HG03175 (cell line): ENCODE results near the gene TAGLN2.

Source experiments
- ATAC-seq: cut with Tn5 transposase; IDR thresholded peaks from one replicate; pipeline ENCODE4 v1.9.1; 2021; ENCODE audit warnings: mild to moderate bottlenecking, moderate library complexity; ENCODE audit not compliant: unreplicated experiment

TAGLN2 gene

DNA sequence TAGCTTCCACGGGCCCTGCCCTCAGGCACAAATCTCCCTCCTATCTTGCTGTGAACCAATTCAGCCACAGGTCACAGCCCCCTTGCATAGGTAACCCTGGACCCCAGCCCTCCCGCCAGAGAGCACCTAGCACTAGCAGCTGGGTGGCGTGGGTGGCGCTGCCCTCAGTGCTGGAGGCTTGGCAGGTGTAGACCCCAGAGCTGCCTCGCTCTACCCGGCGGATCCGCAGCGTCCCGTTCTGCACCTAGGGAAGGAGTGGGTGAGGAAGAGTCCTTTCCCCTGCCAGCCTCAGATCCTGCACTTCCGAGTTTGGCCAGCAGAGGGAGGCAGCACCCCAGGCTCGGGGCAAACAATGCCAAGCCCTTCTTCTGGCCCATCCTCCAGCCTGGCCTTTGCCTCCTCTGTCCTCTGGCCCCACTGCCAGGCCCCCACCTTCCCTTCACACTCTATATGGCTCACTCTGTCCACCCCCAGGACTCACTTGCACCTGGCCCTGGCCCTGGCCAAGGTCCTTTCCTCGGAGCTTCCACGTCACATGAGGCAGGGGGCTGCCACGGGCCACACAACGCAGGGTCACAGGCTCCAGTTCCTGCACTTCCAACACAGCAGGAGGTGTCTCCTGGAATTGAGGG is 11.1 kb upstream of the TAGLN2 start:
- ATAC-seq: peak; percentile 61

DNA sequence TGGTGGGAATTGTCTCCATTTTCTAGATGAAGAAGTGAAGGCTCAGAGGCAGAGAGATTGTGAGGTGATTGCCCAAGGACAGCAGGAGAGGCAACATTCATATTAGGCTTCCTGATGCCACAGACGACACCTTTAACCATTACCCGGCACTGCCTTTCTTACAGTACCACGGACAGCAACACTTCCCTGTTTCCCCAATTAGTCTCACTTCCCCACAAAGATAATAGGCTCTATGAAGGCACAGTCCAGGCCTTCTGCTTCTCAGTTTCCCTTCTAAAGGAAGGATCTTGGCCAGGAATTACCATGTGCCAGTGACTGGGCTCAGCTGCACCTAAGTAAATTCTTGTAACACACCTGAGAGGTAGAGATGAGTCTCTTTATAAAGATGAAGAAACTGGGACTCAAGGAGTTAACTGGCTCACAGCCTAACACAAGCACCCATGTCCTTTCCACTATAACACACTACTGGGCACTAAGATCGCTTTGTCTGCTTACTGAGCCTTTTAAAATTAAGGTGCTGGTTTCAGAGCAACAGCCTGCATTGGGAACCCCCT is 10.5 kb upstream of the TAGLN2 start:
- ATAC-seq: no peak

DNA sequence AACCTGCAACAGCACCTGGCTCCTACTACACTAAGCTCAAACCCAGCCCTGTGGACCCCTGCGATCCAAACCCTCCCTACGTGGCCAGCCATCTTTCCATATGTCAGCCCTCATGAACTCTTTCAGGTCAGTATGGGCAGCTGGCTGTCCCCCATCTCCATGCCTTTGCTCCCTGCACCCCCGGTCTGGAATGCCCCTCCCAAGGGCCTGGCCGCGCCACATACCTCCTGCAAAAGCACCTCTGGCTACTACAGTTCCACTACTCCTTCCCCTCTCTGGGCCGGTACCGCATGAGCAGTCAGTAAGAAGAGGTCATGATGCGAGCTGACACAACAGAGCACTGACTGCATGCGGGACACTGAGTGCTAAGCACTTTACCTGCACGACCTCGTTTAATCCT is 10.0 kb upstream of the TAGLN2 start:
- ATAC-seq: no peak

DNA sequence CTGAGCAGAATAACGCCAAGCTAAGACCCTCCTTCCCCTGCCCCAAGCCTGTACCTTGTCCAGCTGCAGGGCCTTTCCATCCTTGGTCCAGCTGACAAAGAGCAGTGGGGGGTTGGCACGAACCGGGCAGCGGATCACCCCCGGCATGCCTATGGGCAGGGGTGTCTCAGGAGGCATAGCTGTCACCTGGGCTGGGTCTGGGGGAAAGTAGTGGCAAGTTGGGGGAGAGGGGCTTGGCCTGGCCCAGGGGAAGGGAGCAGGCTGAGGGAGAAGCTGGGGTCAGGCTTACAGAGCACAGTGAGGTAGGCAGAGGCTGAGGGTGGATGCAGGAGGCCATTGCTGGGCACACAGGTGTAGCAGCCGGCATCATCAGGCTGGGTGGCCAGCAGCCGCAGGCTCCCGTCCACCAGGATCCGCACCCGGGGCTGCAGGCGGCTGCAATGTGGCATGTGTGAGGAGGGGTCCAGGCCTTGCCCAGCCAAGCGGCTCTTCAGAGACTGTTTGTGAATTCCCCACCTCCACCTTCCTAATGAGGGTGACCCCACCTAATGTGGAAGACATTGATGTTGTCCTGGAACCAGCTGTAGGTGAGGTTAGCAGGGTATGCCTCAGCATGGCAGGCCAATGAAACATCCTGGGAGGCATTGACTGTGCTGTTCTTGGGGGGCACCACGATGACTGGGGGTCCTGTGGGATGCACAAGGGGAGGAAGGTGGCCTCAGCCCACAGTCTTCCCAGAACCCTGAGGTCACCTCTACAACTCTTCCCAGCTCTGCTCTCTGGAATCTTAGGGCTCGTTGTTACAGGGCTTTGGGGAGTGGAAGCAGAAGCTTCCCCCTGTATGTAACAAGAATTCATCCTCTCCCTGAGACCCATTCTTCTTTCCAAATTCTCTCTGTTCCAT is 9.1 kb upstream of the TAGLN2 start:
- no peak for ATAC-seq

DNA sequence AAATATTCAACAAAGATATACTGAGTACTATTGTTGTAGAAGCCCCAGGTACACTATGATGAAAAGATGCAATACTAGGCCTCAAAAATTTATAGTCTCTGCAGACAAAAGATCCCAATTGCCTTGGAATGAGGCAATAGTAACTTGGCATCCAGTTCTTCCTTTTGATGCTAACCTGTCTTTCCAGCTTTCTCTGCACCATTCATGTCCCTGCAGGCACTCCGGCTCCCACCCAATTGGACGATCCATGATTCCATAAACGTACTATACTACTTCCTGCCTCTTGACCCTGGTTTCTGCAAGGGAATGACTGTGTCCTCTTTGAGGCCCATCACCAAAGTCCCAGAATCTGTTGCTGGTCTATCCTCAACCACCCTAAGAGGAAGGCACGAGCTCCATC is 8.0 kb upstream of the TAGLN2 start:
- no peak for ATAC-seq

DNA sequence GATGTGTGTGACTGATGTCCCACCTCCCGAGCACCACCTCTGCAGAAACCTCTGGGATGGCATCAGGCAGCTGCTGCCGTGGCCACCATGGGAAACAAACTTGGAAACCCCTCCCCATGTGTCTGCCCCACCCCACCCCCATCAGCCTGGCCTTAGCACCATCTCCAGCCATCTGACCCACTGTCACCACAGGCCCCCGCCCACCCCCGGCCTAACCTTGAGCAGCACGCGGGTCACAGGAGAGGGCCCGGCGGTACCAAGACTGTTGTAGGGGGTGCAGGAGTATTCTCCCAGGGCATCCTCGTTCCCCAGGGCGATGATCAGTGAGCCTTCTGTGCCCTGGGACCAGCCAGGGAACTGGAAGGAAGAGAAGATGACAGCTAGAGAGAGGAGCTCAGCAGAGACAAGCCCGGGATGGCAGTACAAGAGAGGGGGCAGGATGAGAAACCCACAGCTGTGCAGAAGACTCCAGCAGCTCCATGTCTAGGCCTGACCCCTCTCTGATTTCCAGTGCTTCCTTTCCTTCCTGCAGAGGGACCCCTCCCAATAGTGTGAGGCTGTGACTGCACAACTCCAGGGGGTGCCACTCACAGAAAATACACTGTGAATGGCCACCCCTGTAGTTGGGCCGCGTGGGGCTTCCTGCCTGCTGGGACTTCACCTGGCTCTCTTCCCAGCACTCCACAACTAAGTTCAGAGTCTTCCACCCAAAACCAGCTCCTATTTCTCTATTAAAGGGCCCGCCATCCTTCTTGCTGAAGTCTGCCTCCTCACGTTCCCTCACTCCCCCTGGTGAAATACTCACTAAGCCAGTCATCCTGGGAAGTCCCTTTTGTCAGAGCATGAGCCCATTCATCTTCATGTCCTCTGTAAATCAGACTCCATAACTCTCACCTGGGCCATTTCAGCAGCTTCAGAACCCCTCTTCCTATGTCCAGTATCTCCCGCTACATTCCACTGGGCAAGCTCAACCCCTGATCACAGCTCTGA is 7.3 kb upstream of the TAGLN2 start:
- no peak for ATAC-seq

DNA sequence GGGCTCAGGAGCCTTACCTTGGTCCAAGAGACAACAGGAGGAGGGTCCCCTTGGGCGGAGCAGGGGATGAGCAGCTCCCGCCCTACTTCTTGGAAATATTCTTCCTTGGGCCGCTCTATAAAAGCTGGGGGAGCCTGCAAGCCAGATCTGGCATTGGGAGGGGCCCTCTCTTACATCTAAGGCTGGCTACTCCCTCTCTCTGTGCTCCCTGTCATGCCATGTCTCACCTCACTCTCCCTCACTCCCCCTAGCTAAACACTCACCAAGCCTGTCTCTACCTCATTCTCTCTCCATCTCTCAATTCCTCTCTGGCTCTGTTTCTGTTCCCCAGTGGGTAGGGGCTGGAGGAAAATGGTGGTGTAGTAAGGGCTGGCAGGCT is 6.5 kb upstream of the TAGLN2 start:
- no peak for ATAC-seq

DNA sequence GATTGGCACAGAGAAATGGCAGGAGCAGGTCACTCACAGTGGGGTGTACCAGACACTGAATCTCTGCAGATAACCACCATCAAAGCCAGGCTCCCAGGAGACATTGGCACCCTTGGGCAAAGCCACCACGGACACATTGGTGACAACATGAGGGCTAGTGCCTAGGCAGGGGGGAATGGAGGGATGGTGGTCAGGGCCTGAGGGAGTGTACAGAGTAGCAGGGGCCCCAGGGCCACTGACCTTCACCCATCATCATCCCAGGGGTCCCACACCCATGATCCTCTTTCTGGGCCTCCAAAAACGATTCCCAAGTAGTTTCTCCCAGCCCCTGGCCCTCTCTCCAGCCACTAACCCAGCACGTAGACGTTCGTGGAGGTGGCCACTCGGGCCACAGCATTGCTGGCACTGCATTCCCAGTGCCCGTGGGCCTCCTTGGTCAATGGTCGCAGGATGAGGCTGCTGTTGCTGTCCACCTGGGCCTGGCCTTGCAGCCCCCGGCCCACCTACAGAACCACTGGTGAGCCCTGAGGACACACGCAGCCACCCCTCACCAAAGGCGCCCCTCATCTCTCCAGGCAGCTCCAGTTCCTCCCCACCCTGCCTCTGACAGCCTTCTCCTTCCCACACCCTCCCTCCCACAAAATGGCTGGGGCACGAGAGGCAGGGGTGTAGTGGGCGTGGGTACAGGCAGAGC is 5.9 kb upstream of the TAGLN2 start:
- no peak for ATAC-seq

DNA sequence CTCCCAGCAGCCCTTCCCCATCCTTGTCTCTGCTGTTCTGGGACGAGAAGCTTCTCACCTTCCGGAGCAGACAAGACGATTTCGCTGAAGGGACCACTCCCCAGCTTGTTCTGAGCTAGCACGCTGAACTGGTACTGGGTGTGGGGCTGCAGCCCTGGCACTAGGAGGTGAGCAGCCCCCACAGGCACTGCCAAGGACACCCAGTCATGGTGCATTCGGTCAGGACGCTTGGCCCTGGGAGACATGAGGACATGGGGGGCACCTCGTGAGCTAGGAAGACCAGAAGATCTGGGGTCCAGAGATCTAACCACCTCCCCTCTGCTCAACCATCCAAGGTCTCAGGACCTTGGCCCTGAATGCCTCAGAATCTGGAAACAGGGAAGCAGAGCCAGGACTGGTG is 5.3 kb upstream of the TAGLN2 start:
- no peak for ATAC-seq

DNA sequence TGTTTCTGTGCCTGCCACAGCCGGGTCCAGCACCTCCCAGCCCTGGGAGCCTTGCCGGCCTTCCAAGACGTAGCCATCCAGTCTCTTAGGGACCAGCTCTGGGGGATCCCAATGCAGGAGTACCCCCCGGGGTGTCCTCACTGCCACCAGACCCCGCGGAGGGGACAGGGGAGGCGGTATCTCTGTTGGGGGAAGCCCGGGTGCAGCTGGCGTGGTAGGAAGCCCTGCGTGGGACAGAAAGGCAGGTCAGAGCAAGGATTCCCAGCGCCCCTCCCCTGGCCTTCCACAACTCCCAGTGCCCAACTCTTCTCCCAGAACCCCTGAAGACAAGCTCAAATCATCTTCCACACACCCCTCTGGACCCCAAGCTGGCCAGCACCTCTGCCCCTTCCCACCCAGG is 4.9 kb upstream of the TAGLN2 start:
- no peak for ATAC-seq

DNA sequence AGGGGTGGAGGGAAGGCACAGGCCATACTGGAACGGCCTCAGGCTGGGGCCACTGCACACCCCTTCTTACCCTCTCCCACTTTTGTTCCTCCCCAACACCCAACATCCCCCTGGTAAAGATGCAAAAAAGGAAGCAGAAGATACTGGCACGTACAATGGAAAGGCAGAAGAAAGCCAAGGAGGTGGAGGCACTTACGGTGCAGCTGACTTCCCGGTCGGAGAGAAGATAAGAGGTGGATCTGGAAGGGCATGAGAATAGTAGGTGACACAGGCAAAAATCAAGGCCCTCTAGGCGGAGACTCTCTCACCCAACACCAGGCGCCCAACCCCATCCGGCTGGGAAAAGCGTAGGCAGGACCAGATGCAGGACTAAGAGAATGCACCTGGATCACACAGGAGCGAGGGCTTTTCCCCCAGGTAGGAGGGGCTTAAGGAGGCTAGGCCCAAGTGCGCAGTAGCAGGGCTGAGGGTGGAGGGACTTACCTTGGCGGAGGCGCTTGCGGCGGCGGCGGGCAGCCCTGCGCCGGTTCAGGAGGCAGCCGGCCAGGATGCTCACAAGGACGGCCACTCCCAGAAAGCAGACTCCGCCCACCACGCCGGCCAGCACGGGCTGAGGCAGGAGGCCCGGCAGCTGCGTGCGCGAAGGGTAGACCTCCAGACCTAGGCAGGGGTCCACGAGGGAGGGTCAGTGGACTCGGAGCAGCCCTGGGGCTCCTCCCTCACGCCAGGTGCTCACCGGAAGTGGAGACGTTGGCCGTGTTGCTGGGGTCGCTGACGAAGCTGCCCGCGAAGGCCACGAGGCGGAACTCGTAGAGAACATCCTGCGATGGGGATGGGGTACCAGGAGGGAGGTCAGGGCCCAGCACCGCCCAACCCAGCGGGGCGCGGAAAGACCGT is 4.1 kb upstream of the TAGLN2 start:
- no peak for ATAC-seq

DNA sequence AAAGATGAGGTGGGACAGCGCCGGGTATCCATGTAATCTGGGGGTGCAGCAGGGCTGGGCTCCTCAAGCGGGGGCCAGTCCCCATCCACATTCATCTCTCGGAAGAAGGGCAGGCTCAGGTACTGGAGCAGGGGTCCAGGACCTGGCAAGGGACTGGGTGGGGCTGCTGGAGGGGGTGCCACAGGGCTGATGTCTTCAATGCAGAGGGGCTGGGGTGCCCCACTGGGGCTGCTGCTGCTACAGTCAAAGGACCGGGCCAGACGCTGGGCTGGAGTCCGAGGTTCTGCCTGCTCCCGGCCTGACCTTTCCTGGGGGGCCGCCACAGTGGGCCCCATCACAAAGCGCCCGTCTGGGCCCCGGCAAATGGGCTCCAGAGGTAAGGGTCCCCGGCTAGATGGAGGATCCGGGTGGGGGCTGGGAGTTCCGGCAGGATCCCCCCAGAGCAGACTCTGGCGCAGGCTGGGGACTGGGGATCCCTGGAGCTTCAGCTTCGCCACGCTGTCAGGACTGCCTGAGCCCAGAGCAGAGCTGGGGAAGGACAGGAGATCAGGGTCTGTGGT is 3.3 kb upstream of the TAGLN2 start:
- ATAC-seq: no peak

DNA sequence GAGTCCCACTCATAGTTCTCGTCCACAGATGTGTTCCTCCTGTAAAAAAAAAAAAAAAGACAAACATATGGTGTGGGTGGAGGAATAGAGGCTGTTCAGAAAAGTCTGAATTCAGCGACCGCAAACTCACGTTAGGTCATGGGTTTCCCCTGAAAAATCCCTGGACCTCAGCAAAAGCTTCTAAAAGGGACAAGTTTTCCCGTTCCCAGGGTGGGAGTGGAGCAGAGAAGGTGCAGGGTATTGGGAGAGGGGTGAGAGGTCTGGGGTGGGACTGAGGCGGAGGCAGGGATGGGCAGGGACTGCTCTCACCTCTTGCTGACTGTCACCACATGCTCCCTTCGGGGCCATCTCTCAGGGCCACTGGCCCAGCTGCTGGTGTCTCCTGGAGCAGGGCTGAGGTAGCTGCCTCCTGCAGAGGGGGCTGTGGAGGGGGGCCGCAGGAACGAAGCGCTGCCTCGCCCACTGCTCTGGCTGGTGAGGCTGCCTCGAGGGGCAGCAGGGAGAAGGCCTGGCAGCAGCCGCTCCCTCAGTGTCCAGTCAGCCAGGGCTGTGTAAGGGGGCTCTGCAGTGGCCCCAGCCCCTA is 2.6 kb upstream of the TAGLN2 start:
- ATAC-seq: no peak

DNA sequence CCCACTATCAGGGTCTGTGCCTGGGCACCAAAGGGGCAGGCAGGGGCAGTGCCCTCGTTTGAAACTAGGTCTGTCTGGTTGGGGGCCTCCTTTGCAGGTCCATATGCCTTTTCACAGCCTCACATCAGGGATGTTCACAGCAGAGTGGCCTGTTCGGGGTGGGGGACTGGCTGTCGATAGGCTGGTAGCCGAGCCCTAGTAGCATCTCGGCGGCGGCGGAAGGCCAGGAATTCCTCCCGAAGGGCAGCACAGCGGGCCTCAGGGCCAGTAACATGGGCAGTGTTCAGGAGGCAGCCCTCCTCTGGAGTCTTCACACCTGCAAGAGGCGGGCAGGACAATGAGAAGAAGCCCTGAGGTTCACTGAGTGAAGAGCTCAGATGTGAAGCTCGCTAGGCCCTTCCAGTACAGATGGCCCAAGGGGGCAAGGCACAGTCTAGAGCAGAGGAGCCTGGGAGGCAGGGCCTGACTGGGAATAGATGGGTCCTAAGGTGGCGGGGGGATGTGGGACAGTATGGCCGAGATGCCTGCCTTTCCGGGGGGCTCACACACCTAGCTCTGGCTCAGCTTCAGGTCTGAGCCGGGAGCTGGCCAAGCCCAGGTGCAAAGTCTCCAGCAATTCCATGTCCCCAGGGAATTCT is 2.0 kb upstream of the TAGLN2 start:
- no peak for ATAC-seq

DNA sequence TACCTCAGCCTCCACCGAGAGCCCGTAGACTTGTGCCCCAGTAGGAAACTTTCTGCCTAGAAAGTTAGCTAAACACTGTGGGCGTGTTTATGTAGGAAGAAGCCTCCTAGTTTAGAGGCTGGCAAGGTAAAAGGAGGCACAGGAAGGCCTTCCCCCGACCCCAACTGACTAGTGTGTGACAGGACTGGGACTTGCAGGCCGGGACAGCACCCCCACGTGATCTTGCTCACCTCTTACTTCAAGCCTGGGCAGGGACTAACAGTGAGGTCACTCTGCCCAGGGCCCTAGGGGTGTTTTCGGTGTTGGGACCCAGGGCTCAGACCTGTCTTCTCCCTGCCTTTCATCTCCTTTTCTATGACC is 392 bp upstream of the TAGLN2 start:
- peak; percentile 4 for ATAC-seq

DNA sequence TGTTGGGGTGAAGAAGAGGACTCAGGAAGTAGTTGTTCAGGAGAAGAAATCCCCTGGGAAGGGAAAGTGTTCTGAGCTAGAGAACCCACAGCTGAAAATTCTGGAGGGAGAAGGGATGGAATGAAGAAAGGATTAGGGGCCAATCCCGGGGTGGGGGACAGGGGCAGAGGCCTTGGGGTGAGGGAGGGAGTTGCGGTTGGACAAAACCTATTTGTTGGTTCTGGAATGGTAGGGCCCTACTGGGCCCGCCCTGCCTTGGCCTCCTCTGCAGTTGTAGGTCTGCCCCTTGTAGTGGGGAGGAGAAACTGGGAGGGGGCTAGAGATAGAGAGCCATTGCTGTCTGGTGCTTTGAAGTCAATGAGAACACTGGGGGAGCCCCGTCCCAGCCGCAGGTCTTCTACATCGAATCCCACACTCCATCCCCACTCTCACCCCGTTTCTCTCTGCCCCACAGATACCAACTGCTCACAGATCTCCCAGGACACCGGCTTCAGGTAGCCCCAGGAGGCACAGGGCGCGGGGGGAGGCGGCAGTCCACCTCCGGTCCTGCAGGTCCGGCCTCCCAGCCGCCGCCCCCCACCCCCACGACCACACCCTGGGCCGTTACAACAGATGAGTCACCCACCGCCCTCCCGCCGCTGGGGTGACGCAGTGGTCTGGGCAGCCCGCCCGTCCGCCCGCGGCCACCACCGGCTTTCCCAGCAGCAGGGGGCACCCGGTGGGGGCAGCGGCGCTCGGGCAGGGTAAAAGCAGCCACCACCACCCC is 1.1 kb downstream of the TAGLN2 start:
- ATAC-seq: peak; percentile 11

DNA sequence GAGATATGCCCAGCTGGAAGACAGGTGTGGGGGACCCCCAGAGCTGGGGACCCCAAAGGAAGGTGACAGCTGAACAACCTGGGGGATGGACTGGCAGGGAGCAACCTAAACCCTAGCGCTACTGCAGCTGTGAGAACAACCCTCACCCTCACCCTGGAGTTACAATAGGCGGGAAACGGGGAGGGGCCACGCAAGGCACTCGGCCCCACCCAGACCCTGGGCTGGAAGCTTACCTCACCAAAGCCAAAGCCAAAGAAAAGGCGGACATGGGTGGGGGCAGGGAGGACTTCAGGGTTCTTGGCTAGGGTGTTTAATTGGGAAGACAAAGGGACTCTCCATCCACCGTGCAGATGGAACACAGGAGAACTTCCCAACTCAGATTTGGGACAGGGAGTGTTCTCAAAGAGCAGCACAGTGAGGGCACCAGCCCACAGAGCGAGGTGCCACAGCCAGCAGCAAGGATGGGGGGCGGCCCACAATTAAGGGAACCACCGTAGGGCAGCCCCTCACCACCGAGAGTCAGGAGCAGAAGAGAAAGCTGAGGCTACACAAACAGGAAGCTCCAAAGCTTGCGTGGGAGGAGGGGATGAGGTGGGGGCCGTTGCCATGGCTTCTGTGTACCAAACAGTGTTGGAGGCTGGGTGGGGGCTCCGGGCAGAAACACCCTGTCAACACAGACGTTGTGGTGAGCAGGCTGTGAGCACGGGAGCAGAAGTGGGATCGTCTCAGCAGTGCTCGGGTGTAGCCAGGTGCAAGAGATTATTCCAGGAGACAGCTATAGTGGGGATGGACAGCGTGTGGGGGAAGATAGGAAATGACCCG is 1.9 kb downstream of the TAGLN2 start:
- ATAC-seq: peak; percentile 45
